NCI-H524 treated with DMSO at 0.1 percent for 48 hours (cell line): ENCODE results near the gene NXNL1.
"Not testable (repeated sequence)": the region's sequence is repeated elsewhere in the genome, so short reads cannot be mapped to it uniquely, and the experiment has no call there.

ENCODE experiments used
- DNase-seq: peaks from one replicate; lab custom pipeline; 2025; lab: John Stamatoyannopoulos, UW

Gene NXNL1

DNA sequence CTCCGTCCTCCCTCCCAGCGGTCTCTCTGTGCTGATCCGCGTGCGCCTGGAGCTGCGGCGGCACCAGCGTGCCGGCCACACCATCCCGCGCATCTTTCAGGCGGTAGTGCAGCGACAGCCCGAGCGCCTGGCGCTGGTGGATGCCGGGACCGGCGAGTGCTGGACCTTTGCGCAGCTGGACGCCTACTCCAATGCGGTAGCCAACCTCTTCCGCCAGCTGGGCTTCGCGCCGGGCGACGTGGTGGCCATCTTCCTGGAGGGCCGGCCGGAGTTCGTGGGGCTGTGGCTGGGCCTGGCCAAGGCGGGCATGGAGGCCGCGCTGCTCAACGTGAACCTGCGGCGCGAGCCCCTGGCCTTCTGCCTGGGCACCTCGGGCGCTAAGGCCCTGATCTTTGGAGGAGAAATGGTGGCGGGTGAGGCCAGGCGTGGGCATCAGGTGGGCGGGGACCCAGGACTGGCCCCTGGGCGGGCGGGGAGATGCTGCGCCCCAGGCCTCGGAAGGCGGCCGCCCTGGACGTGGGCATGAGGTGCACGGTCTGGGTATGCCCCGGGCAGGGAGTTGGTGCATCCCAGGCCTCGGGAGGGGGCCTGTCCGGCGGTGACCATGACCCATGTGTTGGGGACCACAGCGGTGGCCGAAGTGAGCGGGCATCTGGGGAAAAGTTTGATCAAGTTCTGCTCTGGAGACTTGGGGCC is 26.0 kb upstream of the NXNL1 start:
- no peak for DNase-seq

DNA sequence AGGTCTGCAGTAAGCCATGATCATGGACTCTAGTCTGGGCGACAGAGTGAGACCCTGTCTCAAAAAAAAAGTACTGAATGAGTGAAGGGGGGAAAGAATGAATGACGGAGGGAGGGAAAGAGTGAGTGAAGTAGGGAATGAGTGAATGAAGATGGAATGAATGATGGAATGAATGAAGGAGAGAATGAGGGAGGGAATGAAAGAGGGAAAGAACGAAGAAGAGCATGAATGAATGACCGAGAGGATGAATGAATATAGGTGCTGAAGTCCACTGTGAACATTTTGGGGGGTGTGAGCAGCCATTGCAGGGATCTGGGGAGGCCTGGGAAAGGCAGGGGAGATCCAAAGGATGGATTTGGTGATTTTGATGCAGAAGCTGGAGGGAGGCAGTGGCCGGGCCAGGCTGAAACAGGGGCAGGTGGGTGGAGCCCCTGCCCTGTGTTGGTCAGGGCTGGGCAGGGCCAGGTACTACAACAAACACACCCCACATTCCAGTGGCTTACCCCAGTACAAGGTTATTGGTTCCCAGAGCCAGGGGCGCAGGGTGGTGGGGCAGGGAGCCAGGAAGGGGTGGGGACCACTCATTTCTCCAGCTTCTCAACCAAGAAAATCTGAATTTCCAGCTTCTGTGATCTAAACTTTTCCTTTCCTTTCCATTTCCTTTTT is 23.9 kb upstream of the NXNL1 start:
- DNase-seq: no peak

- no peak for DNase-seq
Measured at GRCh38 chr19:17483605-17484002, 22.9 kb upstream of the NXNL1 start.

GRCh38 chr19:17482877-17483604 is 22.3 kb upstream of the NXNL1 start:
- no peak for DNase-seq

- no peak for DNase-seq
Measured at GRCh38 chr19:17481986-17482385, 21.3 kb upstream of the NXNL1 start.

DNA sequence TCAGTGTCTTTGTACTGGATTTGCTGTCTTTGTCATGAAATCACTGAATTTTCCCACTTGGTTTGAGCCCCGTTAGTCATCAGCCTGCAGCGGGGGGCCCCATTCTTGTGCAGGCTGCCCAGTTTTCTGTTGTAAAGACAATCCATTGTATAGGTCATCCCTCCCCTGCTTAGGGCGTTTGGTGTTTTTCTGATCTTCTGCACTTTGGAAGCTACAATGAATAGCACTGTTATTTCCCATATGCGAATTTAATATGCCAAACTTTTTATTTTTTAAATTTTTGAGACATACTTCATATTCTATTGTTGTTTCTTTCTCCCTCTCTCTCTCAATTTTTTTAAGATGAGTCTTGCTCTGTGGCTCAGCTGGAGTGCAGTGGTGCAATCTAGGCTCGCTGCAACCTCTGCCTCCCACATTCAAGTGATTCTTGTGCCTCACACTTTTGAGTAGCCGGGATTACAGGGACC is 18.6 kb upstream of the NXNL1 start:
- DNase-seq: no peak

DNA sequence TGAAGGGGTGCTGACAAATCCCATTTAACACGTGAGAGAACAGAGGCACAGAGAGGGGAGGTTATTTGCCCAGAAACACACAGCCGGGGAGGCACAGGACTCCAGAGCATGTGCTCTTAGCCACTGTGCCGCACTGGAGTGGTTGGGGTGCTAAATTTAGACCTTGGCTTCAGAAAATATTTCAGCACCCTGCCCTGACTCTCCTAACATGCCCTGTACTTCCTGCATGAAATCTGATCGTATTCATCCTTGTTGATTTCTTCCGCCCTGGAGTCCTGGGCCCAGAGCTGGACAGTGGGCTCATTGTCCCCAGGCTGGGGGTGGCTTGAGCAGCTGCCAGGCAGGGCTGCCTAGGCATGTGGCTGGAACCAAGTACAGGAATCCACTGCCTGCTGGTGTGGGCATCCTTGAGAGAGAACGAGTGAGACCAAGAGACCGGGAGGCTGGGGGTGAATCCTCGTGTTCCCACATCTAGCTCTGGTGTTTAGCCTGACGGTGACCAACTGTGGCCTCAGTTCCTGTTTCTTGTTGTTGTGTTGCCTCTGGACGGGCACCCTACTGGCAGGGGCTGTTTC is 14.9 kb upstream of the NXNL1 start:
- no peak for DNase-seq

GRCh38 chr19:17475011-17475540 is 14.3 kb upstream of the NXNL1 start:
- DNase-seq: not testable (repeated sequence)

DNA sequence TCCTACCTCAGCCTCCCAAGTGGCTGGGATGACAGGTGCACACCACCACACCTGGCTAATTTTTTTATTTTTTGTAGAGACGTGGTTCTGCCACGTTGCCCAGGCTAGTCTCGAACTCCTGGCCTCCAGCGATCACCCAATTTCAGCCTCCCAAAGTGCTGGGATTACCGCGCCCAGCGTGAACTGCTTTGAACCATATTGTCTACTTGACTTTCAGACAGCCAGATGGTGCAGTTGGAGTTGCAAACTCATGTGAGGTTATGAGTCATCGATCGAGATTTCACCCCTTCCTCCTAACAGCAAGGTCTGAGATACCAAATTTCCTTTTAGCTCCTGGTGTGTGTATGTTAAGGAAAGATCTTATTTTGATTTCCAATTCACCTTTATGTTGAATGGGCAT is 12.3 kb upstream of the NXNL1 start:
- peak; percentile 37 for DNase-seq

- peak; percentile 95 for DNase-seq
Measured at GRCh38 chr19:17471410-17472125, 10.8 kb upstream of the NXNL1 start.

- peak; percentile 96 for DNase-seq
Measured at GRCh38 chr19:17470068-17470841, 9.5 kb upstream of the NXNL1 start, which contains the start of gene SLC27A1. SLC27A1 (plus strand) TSS chr19:17470524; CDS start chr19:17470541, 17 bp downstream.

DNA sequence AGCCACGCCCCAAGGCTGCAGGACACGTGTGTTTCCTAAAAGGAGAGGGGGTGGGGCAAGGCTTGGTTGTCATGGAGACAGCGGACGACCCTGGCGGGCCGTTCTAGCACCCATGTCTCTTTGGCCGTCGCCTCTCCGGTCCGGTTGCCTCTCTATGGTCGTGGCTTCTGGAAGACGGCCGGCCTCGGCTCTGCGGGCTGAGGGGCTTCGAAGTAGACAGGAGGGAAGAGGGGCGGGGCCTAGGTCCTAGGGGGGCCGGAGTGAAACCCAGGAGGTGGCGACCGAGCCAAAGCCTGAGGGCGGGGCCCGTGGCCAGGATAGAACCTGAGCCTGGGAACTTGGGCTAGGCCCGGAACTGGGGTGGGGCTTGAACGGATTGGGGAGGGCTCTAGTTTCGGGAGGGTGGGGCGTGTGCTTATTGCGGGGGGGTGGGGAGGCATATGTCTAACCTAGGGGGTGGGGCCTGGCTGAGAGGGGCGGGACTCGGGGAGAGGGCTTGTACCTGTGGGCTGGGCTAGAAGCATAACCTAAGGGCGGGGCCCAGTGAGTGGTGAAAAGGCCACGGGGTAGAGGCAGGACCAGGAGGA is 8.8 kb upstream of the NXNL1 start:
- peak; percentile 98 for DNase-seq

DNA sequence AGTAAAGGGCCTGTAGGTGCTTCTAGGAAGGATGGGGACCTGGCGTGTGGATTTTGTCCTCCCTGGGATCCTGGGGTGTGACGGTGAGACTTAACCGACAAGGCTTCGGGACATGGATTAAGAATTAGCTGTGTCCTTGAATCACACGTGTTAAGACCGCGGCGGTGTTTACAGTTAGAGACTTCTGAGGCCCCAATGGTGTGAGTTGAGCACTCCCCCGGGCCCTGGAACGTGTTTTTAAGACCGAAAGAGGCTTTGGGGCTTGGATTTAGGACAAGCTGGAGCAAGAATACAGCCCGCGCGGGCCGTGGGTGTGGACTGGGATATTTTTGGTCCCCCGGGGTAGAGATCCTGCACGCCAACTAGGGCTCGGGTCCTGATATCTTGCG is 8.4 kb upstream of the NXNL1 start:
- no peak for DNase-seq

DNA sequence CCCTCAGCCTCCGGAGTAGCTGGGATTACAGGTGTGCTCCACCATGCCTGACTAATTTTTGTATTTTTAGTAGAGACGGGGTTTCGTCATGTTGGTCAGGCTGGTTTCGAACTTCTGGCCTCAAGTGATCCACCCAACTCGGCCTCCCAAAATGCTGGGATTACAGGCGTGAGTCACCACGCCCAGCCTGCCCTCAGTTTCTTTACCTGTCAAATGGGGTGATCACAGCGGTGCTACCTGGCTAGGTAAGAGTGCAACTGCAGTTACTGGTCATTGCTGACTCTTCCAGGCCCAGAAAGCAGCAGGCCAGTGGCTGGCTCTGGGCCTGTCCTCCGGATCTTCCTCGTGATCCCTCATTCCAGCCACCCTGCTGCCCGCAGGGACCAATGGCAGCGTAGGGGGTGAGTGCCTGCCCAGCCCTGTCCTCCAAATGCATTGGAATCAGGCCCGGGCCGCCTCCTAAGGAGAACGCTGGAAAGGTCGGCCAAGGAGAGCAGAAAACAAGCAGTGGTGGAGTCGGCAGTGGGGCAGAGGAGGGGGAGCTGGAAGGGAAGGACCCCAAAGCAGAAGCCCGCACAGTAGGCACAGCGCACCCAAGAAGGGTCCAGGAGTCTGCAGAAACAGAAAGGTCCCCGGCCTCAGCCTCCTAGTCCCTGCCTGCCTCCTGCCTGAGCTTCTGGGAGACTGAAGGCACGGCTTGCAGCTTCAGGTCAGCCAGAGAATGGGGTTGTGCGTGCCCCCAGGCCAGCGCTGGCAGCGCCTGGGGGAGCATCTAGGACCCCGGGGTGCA is 7.8 kb upstream of the NXNL1 start:
- no peak for DNase-seq

DNA sequence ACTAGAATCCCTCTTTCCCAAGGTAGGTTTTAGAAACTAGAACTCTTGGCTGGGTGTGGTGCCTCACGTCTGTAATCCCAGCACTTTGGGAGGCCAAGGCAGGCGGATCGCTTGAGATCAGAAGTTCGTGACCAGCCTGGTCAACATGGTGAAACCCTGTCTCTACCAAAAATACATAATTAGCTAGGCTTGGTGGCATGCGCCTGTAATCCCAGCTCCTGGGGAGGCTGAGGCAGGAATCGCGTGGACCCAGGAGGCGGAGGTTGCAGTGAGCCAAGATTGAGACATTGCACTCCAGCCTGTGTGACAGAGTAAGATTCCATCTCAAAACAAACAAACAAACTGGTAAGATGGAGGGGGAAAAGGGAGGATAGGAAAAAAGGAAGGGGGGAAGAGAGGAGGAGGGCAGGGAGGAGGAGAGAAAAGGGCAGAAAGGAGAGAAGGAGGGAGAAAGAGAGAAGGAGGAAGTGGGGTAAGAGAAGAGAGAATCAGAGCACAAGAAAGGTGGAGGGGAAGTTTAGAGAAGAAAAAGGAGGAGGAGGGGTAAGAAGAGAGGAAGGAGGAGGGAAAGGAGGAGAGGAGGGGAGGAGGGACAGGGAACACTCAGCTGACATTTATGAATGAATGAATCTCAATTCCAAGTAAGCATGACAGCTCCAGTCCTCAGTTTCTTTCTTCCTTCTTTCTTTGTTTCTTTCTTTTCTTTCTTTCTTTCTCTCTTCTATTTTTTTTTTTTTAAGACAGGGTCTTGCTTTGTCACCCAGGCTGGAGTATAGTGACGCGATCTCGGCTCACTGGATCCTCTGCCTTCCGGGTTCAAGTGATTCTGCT is 7.0 kb upstream of the NXNL1 start:
- no peak for DNase-seq

- DNase-seq: no peak
Measured at GRCh38 chr19:17466487-17466850, 5.7 kb upstream of the NXNL1 start.

- no peak for DNase-seq
Measured at GRCh38 chr19:17458970-17459369, 1.8 kb downstream of the NXNL1 start.

GRCh38 chr19:17457616-17458015 is 3.1 kb downstream of the NXNL1 start:
- DNase-seq: no peak

DNA sequence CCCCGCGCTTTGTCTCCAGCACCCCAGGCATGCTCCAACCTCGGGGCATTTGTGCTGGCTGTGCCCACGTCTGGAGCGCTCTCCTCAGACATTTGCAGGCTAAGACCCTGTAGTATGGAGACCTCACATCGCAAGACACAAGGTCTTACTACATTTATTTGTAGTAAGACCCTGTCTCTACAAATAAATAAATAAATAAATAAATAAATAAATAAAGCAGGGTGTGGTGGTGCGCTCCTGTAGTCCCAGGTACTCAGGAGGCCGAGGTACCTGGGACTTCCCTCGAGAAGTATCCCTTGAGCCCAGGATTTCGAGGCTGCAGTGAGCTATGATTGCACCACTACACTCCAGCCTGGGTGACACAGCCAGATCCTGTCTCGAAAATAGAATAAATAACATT is 4.6 kb downstream of the NXNL1 start:
- DNase-seq: no peak
